Thyroid gland (tissue), 4 donors: ENCODE data around the gene ZBTB12. TPM values are rescaled to one million over a fixed set of nuclear protein-coding genes. Genes with fewer than 3 reads are reported as not detected.

Experiments
- DNase-seq, 2 donors: peaks; one replicate each; pipeline ENCODE4 v3.0.0-alpha.2; 2019
- H3K27ac ChIP-seq, 3 donors: fragments of 200-600 bp; sonication (generic); 1 replicate in 2 of 3; 2 replicates in 1 of 3; pipeline ENCODE4 v1.5.1; 2016 to 2019; ENCODE audit warnings: mild to moderate bottlenecking in 1 of 3, moderate library complexity in 1 of 3
- H3K27me3 ChIP-seq: fragments of 200-600 bp; sonication (generic); one replicate; pipeline ENCODE4 v1.5.1; 2019
- H3K36me3 ChIP-seq, 2 donors: fragments of 200-600 bp; sonication (generic); one replicate each; pipeline ENCODE4 v1.5.1; 2016 to 2019
- H3K4me1 ChIP-seq, 2 donors: fragments of 200-600 bp; sonication (generic); one replicate each; pipeline ENCODE4 v1.5.1; 2017 to 2019
- H3K4me3 ChIP-seq, 3 donors: fragments of 200-600 bp; sonication (generic); replicated peaks in 1 of 3; 1 replicate in 2 of 3; 2 replicates in 1 of 3; pipeline ENCODE4 v1.5.1; 2016; ENCODE audit warnings: mild to moderate bottlenecking in 1 of 3
- H3K9me3 ChIP-seq: fragments of 200-600 bp; sonication (generic); one replicate; pipeline ENCODE4 v1.5.1; 2017
- CTCF ChIP-seq, 6 experiments: fragments of 200-600 bp in 3 of 6; fragments of 450-650 bp in 3 of 6; sonication (generic) in 3 of 6; IDR thresholded peaks; one replicate each; pipeline ENCODE4 v1.5.1; 2016 to 2019; ENCODE audit warnings: antibody characterized with exemption in 6 of 6, mild to moderate bottlenecking in 2 of 6, inconsistent platforms in 1 of 6, moderate library complexity in 1 of 6
- POLR2A ChIP-seq, 2 donors: fragments of 450-650 bp; IDR thresholded peaks; one replicate each; pipeline ENCODE4 v1.6.1; 2017; ENCODE audit warnings: antibody characterized with exemption in 2 of 2, mild to moderate bottlenecking in 2 of 2, moderate library complexity in 1 of 2
- WGBS, 2 donors: methylation state at CpG; one replicate each; pipeline ENCODE4 v1.1.5; 2017; 5-methylcytosine and 5-hydroxymethylcytosine counted together
- intact Hi-C: fragments of 100-400 bp; cut with DNase I; formaldehyde crosslinking; loops from one replicate; pipeline ENCODE4 v1.15.1; 2023
- total RNA-seq, 4 donors: library from RNA; depleted of rRNA; stranded (reverse); fragments of >200 nt; gene quantifications; one replicate each; pipeline ENCODE4 v1.2.3, GENCODE V29; 2016

The ZBTB12 gene
- total RNA-seq, 4 donors from 2014 or later: 0.94 to 2.9 (median 1.5) TPM

DNA sequence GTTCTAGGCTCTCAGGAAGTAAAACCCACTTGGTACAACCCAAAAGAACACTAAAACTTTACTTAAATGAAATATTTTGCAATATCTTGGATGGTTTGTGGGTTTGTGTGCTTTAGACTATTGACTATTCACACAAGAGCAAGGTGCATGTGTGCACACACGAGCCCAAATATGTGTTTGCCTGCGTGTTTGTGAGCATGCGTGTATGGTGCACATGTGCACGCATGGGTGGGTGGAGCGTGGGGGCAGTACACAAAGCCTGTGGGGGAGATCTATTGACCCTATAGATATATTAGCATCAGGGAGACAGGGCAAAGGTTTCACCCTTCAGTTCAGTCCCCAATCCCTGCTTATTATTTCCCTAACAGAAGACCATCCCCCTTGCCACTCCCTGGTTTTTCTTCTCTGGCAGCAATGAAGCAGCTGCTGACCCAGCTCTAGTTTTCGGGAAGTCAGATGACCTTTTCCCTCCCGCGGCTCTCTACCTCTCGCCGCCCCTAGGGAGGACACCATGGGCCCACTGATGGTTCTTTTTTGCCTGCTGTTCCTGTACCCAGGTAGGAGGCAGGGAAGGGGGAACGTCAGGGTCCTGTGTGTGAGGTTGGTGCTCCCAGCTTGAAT lies 25.5 kb upstream of the ZBTB12 start, which contains the start of gene C2:
TSS of gene C2 (plus strand) at position 476 of the 621 bp plus-strand sequence. CDS start at position 512, 36 bp downstream.
- intact Hi-C loops: no loop called here
- Histone ChIP-seq H3K27ac (no peak within 1 kb of the TSS), H3K4me1 (no peaks in the 10 kb centered on the region), H3K4me3 (no peak within 1 kb of the TSS), H3K36me3 (no peaks in the 10 kb centered on the region), H3K9me3 (no peaks in the 10 kb centered on the region), H3K27me3 (no peaks in the 10 kb centered on the region)
- no peak for TF ChIP-seq POLR2A (IDR thresholded peaks at IDR 0.05)
- TF ChIP-seq CTCF (IDR thresholded peaks at IDR 0.05): no peak
- DNase-seq: no peak
- WGBS, 2 donors: 68 to 70% methylated on average over 11 of the region's 11 CpGs

DNA sequence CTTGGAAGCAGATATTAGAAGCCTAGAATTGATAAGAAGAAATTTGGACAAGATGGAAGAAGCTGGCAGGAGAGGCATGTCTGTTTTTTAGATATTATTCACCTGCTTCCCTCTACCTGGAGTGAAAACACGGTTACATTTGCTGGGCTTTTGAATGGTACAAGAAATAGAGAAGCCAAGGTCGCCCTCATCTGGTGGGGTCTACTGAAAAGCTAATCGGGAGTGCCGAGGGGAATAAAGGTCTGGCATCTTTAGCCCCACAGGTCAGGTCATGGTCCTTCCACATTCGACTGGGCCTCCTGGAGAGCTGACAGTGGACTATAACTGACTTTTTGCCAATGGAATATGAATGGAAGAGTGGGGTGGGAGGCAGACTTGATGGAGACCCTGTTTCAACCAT lies 21.1 kb upstream of the ZBTB12 start:
- H3K4me1 ChIP-seq: no peaks in the 10 kb centered on the region
- TF ChIP-seq POLR2A (IDR thresholded peaks at IDR 0.05) (no peak), CTCF (IDR thresholded peaks at IDR 0.05) (peak in 2 of 6 experiments; percentile 17 to 19)
- intact Hi-C loops: no loop called here
- H3K4me3 ChIP-seq: no peak overlapping the region
- no peaks in the 10 kb centered on the region for H3K9me3 ChIP-seq
- WGBS, 2 donors: 13 to 20% methylated on average over 5 of the region's 5 CpGs
- no peak overlapping the region for H3K27ac ChIP-seq
- H3K27me3 ChIP-seq: no peaks in the 10 kb centered on the region
- DNase-seq: peak; percentile 32 to 38
- no peaks in the 10 kb centered on the region for H3K36me3 ChIP-seq

DNA sequence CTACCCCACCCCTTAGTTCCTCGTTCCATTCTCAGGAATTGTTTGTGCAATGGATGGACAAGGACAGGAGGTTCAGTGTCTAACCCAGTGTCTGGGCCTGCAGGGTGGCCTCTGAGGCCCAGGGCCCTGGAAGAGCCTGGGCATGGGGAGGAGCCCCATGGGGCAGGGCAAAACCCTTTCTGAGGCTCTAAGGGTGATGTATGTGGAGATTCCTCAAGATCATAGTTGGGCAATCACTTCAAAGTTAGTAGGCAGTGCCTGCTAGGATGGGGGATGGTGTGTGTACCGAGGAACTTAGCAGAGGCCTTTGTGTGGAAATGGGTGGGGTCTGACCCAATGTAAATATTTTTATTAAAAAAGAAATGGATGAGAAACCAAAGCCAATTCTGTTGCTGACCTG lies 18.9 kb upstream of the ZBTB12 start:
- TF ChIP-seq CTCF (IDR thresholded peaks at IDR 0.05) (no peak), POLR2A (IDR thresholded peaks at IDR 0.05) (no peak)
- Histone ChIP-seq H3K4me3 (no peak overlapping the region), H3K36me3 (no peaks in the 10 kb centered on the region), H3K27me3 (no peaks in the 10 kb centered on the region), H3K9me3 (no peaks in the 10 kb centered on the region), H3K27ac (no peak overlapping the region), H3K4me1 (no peaks in the 10 kb centered on the region)
- intact Hi-C loops: no loop called here
- 64 to 84% methylated on average over 1 to 2 of the region's 2 CpGs for WGBS, 2 donors
- DNase-seq: no peak

GRCh38 chr6:31919624-31920303 lies 17.9 kb upstream of the ZBTB12 start:
- no peaks in the 10 kb centered on the region for H3K27me3 ChIP-seq
- no peak for DNase-seq
- no peaks in the 10 kb centered on the region for H3K4me1 ChIP-seq
- H3K36me3 ChIP-seq: no peaks in the 10 kb centered on the region
- no peak overlapping the region for H3K27ac ChIP-seq
- intact Hi-C loops: no loop called here
- TF ChIP-seq POLR2A (IDR thresholded peaks at IDR 0.05) (no peak), CTCF (IDR thresholded peaks at IDR 0.05) (no peak)
- WGBS, 2 donors: 78 to 79% methylated on average over 6 of the region's 6 CpGs
- H3K4me3 ChIP-seq: no peak overlapping the region
- H3K9me3 ChIP-seq: no peaks in the 10 kb centered on the region

- no peaks in the 10 kb centered on the region for H3K27me3 ChIP-seq
- 84 to 88% methylated on average over 8 of the region's 8 CpGs for WGBS, 2 donors
- TF ChIP-seq POLR2A (IDR thresholded peaks at IDR 0.05) (no peak), CTCF (IDR thresholded peaks at IDR 0.05) (no peak)
- intact Hi-C loops: no loop called here
- no peaks in the 10 kb centered on the region for H3K9me3 ChIP-seq
- H3K4me3 ChIP-seq: no peak overlapping the region
- DNase-seq: no peak
- no peaks in the 10 kb centered on the region for H3K36me3 ChIP-seq
- no peak overlapping the region for H3K27ac ChIP-seq
- no peaks in the 10 kb centered on the region for H3K4me1 ChIP-seq
Observed at GRCh38 chr6:31918069-31918720, 16.3 kb upstream of the ZBTB12 start.
